Activated naive CD4-positive, alpha-beta T cell treated with anti-CD3 and anti-CD28 coated beads for 36 hours (primary cell): Measurements from ENCODE around the gene ERRFI1. TPM values are rescaled to one million over a fixed set of nuclear protein-coding genes. Genes with fewer than 3 reads are reported as not detected.

ENCODE experiments used
- CTCF ChIA-PET: fragments of 350-600 bp; sonication (Branson Sonifier 250); formaldehyde crosslinking; loops from one replicate; lab custom pipeline; 2021; ENCODE audit warnings: antibody characterized with exemption; lab: Charles Lee
- DNase-seq: peaks from one replicate; pipeline ENCODE4 v3.0.0-alpha.2; 2020
- H3K27ac Mint-ChIP-seq: one replicate; pipeline ENCODE4 v1.8.0; 2021; ENCODE audit warnings: mild to moderate bottlenecking, mixed read lengths
- H3K27me3 Mint-ChIP-seq: one replicate; pipeline ENCODE4 v1.8.0; 2021; ENCODE audit warnings: low read depth, mixed read lengths
- H3K36me3 Mint-ChIP-seq: one replicate; pipeline ENCODE4 v1.8.0; 2021; ENCODE audit warnings: low read depth, mixed read lengths
- H3K4me1 Mint-ChIP-seq: one replicate; pipeline ENCODE4 v1.8.0; 2021; ENCODE audit warnings: low read depth, mixed read lengths
- H3K4me3 Mint-ChIP-seq: one replicate; pipeline ENCODE4 v1.8.0; 2021; ENCODE audit warnings: mild to moderate bottlenecking, moderate library complexity, mixed read lengths
- H3K9me3 Mint-ChIP-seq: one replicate; pipeline ENCODE4 v1.8.0; 2021; ENCODE audit warnings: mixed read lengths
- intact Hi-C: fragments of 100-400 bp; cut with micrococcal nuclease; formaldehyde crosslinking; loops from one replicate; pipeline ENCODE4 v1.15.1; 2023
- total RNA-seq, 2 experiments: library from RNA; stranded (reverse); gene quantifications; one replicate each; pipeline ENCODE4 v1.2.3, GENCODE V29; 2021

The ERRFI1 gene
- total RNA-seq, 2 experiments from 2014 or later, result 0.77 to 0.95 TPM

DNA sequence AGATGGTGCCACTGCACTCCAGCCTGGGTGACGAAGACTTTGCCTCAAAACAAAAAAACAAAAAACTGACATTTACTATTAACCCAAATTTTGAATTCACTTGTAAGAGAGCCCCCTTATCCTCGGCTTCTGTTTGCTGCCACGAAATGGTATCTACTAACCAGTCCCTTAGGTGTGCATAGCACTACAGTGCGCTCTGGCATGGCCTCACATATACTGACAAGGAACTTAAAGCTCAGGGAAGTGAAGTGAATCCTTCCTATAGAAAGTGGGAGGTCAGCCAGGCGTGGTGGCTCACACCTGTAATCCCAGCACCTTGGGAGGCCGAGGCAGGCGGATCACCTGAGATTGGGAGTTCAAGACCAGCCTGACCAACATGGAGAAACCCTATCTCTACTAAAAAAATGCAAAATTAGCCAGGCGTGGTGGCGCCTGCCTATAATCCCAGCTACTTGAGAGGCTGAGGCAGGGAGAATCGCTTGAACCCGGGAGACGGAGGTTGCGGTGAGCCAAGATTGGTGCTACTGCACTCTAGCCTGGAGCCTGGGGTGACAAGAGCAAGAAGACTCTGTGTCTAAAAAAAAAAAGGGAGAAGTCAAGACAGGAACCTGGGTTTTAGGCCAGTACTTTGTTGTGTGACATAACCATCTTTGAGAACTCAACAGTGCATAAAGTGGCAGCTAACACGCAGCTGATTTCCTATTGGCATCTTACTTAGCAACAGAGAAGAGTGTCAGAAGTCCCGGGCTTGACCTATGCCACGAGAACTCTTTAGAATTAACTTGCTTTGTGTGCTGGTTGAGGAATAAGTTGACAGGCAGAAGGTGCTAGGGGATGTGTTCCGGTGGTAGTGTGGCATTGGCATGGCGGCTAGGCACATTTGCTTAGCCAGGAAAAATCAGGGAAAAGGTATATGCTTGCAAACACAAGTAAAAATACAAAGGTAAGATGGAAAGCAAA is 16.8 kb downstream of the ERRFI1 start:
- DNase-seq, result no peak
- Mint-ChIP-seq H3K27me3 (no peaks in the 10 kb centered on the region), H3K36me3 (no peaks in the 10 kb centered on the region), H3K4me3 (no peak overlapping the region), H3K4me1 (no peaks in the 10 kb centered on the region), H3K9me3 (no peaks in the 10 kb centered on the region), H3K27ac (no peak overlapping the region)
- CTCF ChIA-PET, result no interaction called here
- intact Hi-C loops, result loop anchor here (10.0 kb wide), 1 partner anchor 715 kb away; no protein-coding TSS in a partner anchor

DNA sequence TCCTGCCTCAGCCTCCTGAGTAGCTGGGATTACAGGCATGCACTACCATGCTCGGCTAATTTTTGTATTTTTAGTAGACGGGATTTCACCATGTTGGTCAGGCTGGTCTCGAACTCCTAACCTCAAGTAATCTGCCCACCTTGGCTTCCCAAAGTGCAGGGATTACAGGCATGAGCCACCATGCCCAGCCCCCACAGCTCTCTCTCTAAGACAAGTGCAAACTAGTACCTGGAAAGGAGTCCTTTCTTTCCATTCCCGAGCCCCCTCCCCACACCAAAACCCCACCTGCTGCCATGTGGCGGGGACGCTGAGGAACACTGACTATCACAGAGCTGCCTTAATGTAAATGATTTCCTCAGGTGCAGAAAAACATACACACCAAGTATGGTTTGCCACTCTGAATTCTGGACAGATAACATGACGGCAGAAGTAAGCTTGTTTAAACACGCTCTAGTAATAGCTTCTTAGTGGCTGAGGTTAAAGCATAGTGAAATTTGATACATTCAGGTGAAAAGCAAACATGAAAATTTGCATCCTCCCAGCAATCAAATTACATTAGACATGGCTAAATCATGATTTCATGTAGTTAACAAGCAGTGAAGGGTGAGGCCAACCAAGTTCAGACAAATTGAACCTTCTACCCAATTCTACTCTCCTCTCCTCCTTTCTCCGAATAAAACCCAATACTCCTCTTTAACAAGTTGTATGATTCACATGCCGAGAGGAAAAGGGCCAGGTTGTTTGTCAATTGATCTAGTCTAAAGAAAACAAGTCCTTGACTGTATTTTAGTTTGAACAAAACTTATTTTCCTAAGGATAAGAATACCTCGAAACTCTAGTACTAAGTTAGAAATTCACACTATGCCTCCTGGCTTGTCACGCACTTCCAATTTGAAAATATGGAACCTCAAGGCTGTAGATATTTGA is 19.8 kb downstream of the ERRFI1 start:
- intact Hi-C loops, result no loop called here
- H3K27me3 Mint-ChIP-seq, result no peaks in the 10 kb centered on the region
- H3K36me3 Mint-ChIP-seq, result peaks cover 7% of the 10 kb centered on the region
- H3K4me1 Mint-ChIP-seq, result no peaks in the 10 kb centered on the region
- DNase-seq, result no peak
- CTCF ChIA-PET, result interaction anchor here (0.8 kb wide), 1 partner anchor 9 kb away, joined by 4 read pairs; no protein-coding TSS in a partner anchor
- no peak overlapping the region for H3K4me3 Mint-ChIP-seq
- no peak overlapping the region for H3K27ac Mint-ChIP-seq
- no peaks in the 10 kb centered on the region for H3K9me3 Mint-ChIP-seq

DNA sequence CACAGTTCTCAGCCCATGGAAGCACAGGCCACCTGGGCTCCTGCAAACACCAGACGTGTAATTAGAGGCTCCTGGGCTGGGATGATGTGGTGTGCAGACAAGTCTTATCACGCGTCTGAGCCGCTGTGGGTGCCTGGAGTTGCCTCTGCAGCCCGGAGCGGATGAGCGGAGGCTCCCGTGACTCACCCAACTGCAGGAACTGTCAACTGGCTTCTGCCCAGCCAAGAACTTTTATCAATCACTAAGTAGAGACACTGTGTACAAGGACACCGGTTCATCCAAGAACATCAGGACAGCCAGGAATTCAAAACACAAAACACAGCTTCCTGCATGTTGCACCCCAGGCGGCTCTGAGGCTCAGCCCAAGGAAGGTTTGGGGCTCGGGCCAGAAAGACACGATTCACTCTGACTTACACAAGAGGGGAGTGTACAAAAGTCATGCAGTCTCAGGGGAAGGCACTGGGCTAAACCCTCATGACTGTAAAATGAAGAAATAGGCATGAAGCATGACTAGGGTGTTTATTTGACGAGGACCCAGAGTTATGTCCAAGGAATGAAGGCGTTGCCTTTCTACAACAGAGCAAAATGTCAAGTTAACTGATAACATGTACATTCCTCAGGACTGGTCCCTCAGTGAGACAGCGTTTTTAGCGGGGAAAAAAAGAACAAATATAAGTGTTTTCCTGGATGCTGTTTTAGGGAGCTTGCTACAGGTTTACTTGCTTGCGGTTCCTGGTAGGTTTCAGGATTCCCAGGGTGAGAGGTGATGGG is 21.1 kb downstream of the ERRFI1 start:
- H3K27me3 Mint-ChIP-seq, result no peaks in the 10 kb centered on the region
- H3K36me3 Mint-ChIP-seq, result peaks cover 9% of the 10 kb centered on the region
- DNase-seq, result no peak
- H3K4me1 Mint-ChIP-seq, result no peaks in the 10 kb centered on the region
- no peak overlapping the region for H3K4me3 Mint-ChIP-seq
- CTCF ChIA-PET, result no interaction called here
- intact Hi-C loops, result no loop called here
- H3K9me3 Mint-ChIP-seq, result no peaks in the 10 kb centered on the region
- H3K27ac Mint-ChIP-seq, result no peak overlapping the region

DNA sequence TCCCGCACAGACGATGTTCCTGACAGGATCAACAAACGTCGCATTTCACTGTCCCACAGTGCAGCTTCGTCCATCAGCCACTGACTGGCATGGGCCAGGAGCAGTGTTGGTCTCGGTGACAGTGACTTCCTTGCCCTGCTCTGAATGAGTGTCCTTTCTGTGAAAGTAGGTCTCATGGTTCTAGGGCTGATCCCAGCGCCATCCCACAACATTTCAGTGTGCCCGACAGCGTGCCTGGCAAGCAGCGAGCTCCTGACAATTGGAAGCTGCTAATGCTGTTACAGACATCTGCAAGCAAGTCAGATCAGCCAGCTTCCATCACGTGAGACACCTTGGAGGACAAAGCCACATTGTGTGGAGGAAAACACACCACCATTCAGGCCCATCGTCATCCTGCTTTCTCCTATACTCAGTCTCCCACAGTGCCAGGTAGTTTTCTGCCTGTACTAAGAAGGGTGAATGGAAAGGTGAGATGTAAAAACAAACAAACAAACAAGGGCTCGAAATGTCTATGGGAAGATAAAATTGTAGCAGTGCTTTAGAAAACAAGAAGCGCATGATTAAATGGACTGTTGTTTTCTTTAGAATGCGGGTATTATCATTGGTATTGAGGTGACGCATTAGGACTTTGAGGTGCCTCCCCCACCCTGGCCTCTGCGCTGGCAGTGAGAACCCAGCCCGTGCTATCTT is 21.9 kb downstream of the ERRFI1 start:
- Mint-ChIP-seq H3K4me3 (no peak overlapping the region), H3K4me1 (no peaks in the 10 kb centered on the region), H3K9me3 (no peaks in the 10 kb centered on the region), H3K27ac (no peak overlapping the region), H3K36me3 (peaks cover 9% of the 10 kb centered on the region), H3K27me3 (no peaks in the 10 kb centered on the region)
- CTCF ChIA-PET, result no interaction called here
- intact Hi-C loops, result no loop called here
- no peak for DNase-seq

DNA sequence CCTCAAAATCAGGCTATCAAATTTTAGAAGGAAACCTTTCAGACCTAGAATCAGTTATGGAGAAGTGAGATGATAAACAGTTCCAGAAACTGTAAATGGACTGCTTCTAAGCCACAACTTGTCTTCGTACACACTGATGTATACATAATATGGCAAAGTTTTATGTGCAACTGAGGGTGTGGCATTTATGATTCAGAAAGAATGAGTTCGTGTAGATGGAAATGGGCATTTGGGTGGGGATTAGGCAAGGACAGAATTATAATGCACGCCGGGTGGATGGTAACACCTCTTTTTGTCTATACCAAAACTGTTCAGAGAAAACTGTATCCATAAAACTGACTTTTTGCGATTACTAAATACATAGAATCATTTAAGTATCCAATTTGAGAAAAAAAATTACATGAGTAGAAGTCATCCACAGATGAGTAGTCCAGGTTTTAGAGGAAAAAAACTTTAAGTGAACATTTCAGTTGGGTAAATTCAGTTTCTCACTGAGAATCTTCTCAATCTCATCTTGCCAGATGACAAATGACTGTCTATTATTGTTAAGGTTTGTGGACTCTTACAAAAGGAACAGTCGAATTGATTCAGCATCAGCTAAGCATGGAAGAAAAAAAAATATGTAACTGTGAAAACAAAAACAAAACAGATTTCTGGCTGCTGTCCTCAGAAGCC is 22.5 kb downstream of the ERRFI1 start:
- Mint-ChIP-seq H3K9me3 (no peaks in the 10 kb centered on the region), H3K4me3 (no peak overlapping the region), H3K27ac (no peak overlapping the region), H3K4me1 (no peaks in the 10 kb centered on the region), H3K27me3 (no peaks in the 10 kb centered on the region), H3K36me3 (peaks cover 9% of the 10 kb centered on the region)
- intact Hi-C loops, result no loop called here
- CTCF ChIA-PET, result no interaction called here
- DNase-seq, result no peak

DNA sequence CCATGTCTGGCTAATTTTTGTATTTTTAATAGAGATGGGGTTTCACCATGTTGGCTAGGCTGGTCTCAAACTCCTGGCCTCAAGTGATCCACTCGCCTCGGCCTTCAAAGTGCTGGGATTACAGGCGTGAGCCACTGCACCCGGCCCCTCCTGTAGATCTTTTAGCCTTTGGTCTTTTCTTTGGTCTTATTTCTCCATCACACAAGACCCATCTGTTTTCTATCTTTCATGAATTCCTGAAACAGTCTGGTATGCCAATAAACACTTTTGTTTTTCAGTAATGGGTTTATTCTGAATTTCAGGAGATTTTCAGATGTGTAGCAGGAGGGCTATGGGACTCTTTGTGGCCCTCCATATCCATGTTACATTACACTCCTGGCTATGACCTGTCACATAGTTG is 23.2 kb downstream of the ERRFI1 start:
- CTCF ChIA-PET, result no interaction called here
- Mint-ChIP-seq H3K27ac (no peak overlapping the region), H3K4me1 (no peaks in the 10 kb centered on the region), H3K4me3 (no peak overlapping the region), H3K36me3 (peaks cover 9% of the 10 kb centered on the region), H3K9me3 (no peaks in the 10 kb centered on the region), H3K27me3 (no peaks in the 10 kb centered on the region)
- no peak for DNase-seq
- intact Hi-C loops, result no loop called here

DNA sequence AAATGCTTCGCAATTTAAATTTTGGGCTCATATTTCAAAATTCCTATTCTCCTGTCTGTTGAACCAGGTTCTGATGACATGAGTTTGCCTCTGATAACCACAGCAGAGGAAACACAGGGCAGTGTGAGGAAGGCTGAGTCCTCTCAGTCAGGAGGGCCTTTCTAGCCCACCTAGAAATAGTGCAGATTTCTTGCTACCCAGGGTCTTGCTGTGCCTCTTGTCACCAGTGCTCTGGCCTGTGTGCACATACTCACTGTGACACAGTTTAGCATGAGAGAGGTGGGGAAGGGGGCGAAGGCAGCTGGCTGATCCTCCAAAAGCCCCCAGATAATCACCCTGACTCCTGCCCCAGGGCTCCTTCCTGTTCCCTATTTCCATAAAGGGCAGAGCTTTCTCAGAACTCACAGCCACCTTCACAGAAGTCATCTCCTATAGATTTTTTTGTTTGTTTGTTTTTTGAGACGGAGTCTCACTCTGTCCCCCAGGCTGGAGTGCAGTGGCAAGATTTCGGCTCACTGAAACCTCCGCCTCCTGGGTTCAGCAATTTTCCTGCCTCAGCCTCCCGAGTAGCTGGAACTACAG is 23.7 kb downstream of the ERRFI1 start:
- Mint-ChIP-seq H3K27ac (no peak overlapping the region), H3K4me3 (no peak overlapping the region), H3K36me3 (peaks cover 11% of the 10 kb centered on the region), H3K27me3 (no peaks in the 10 kb centered on the region), H3K4me1 (no peaks in the 10 kb centered on the region), H3K9me3 (peaks cover 1% of the 10 kb centered on the region)
- DNase-seq, result no peak
- intact Hi-C loops, result no loop called here
- CTCF ChIA-PET, result no interaction called here

DNA sequence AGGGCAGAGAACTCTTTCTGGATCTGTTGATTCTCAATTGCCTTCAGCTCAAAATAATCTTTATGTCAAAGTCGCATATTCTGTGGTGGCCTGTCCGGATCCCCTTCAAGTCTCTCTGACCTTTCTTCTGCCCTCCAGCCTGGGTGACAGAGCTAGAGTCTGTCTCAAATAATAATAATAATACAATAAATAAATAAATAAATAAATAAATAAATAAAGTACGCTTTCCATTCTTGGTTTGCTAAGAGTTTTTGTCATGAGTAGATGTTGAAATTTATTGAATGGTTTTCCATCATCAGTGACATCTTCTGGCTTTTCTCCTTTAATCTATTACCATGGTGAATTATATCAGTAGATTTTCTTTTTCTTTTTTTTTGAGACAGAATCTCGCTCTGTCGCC is 30.7 kb downstream of the ERRFI1 start:
- peaks cover 1% of the 10 kb centered on the region for H3K9me3 Mint-ChIP-seq
- peaks cover 9% of the 10 kb centered on the region for H3K36me3 Mint-ChIP-seq
- H3K27ac Mint-ChIP-seq, result no peak overlapping the region
- no peaks in the 10 kb centered on the region for H3K4me1 Mint-ChIP-seq
- no peaks in the 10 kb centered on the region for H3K27me3 Mint-ChIP-seq
- DNase-seq, result no peak
- intact Hi-C loops, result no loop called here
- H3K4me3 Mint-ChIP-seq, result no peak overlapping the region
- CTCF ChIA-PET, result no interaction called here

DNA sequence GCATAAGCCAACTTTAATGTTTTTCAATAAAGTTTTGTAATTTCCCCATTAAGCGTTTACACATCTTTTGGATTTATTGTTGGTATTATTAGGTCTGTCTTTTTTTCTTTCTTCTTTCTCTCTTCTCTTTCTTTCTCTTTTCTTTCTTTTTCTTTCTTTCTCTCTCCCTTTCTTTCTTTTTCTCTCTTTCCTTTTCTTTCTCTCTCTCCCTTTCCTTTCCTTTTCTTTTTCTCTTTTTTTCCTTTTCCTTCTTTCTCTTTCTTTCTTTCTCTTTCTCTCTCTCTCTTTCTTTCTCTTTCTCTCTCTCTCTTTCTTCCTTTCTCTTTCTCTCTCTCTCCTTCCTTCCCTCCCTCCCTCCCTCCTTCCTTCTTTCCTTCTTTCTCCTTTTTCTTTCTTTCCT is 31.3 kb downstream of the ERRFI1 start:
- H3K4me1 Mint-ChIP-seq, result no peaks in the 10 kb centered on the region
- intact Hi-C loops, result no loop called here
- CTCF ChIA-PET, result no interaction called here
- no peak for DNase-seq
- no peak overlapping the region for H3K27ac Mint-ChIP-seq
- peaks cover 1% of the 10 kb centered on the region for H3K9me3 Mint-ChIP-seq
- H3K4me3 Mint-ChIP-seq, result no peak overlapping the region
- no peaks in the 10 kb centered on the region for H3K27me3 Mint-ChIP-seq
- peaks cover 15% of the 10 kb centered on the region for H3K36me3 Mint-ChIP-seq

DNA sequence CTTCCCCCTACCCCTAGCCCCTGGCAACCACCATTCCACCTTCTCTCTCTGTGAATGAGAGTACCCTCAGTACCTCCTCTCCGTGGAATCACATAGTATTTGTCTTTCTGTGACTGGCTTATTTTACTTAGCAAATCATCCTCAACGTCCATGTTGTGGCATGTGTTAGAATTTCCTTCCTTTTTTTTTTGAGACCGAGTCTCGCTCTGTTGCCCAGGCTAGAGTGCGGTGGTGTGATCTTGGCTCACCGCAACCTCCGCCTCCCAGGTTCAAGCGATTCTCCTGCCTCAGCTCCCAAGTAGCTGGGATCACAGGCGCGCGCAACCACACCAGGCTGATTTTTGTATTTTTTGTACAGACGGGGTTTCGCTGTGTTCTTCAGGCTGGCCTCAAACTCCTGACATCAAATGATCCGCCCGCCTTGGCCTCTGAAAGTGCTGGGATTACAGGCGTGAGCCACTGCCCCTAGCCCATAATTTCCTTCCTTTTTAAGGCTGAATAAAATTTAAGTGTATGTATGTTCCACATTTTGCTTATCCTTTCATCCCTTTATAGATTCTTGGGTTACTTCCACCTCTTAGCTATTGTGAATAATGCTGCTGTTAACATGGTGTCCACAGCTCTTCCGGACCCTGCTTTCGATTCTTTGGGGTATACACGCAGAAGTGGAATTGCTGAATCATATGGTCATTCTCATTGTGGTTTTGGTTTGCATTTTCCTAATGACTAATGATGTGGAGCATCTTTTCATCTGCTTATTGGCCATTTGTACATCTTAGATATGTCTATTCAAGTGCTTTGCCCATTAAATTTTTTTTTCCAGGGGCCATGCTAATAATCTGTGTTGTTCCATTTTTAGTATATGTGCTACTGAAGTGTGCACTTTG is 32.3 kb downstream of the ERRFI1 start:
- Mint-ChIP-seq H3K9me3 (peaks cover 1% of the 10 kb centered on the region), H3K4me1 (no peaks in the 10 kb centered on the region), H3K36me3 (peaks cover 18% of the 10 kb centered on the region), H3K27ac (no peak overlapping the region), H3K4me3 (no peak overlapping the region), H3K27me3 (no peaks in the 10 kb centered on the region)
- DNase-seq, result no peak
- CTCF ChIA-PET, result no interaction called here
- intact Hi-C loops, result no loop called here
